Fibroblast of the aortic adventitia (primary cell): Measurements from ENCODE around the gene USP20. TPM values are rescaled to one million over a fixed set of nuclear protein-coding genes. Genes with fewer than 3 reads are reported as not detected.
"Not testable (repeated sequence)": the region's sequence is repeated elsewhere in the genome, so short reads cannot be mapped to it uniquely, and the experiment has no call there.

Experiments
- DNase-seq: peaks from one replicate; pipeline ENCODE4 v3.0.0-alpha.2; 2010; ENCODE audit warnings: low read depth
- H3K4me3 ChIP-seq: 2 replicates; pipeline ENCODE4 v1.5.1; 2011; ENCODE audit warnings: low read depth, mild to moderate bottlenecking, control low read depth, low read length, moderate library complexity
- total RNA-seq: library from RNA; depleted of rRNA; stranded (reverse); fragments of >200 nt; gene quantifications from 2 replicates; pipeline ENCODE4 v1.2.3, GENCODE V29; 2012; ENCODE audit warnings: low replicate concordance
- TF ChIP-seq, protein P1 (sequence below): IDR thresholded peaks from 2 replicates; pipeline ENCODE4 v1.5.1; 2011; ENCODE audit warnings: mild to moderate bottlenecking, low read length, control low read depth, inconsistent platforms; ENCODE audit not compliant: insufficient read depth

The USP20 gene
- 7.5 and 11.4 TPM in 2 replicates for total RNA-seq

DNA sequence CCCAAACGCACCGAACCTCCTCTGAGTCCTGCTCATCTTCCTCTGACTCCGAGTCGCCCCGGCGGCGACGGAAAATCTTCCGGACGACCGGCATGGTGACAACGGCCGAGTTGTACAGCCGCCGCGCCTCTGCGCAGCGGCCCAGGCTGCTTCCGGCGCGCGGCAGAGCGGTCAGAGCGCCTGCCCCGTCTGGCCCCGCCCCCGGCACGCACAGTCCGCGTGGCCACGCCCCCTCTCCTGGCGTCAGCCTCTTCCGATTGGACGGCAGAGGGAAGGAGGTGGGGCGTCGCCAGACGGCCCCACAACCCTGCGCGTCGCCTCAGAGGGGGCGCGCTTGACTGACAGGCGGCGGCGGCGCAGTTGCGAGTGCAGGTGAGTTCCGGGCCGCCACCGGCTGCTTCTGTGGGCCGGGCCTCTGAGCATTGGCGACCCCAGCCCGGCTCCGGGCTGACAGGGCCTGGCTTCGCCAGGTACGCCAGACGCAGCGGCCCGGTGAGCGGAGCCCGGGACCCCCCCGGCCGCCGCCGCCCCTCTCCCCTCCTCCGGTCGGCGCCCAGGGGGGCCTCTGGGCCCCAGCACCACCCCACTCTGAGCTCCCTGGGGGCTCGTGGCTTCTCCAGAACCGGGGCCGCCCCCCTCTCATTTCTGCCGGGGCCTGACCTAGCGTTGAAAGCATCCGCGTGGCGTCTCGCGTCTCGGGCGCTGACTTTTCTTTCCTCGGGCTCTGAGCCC, at the start of gene USP20, which contains the start of gene C9orf78:
TSS of gene USP20 (plus strand) at position 331 of the 732 bp plus-strand sequence. CDS start 17,098 bp downstream, outside the sequence.
TSS of gene C9orf78 (minus strand) at position 148 of the 732 bp plus-strand sequence. CDS start at position 94, 54 bp downstream.
- TF ChIP-seq, protein P1, sequence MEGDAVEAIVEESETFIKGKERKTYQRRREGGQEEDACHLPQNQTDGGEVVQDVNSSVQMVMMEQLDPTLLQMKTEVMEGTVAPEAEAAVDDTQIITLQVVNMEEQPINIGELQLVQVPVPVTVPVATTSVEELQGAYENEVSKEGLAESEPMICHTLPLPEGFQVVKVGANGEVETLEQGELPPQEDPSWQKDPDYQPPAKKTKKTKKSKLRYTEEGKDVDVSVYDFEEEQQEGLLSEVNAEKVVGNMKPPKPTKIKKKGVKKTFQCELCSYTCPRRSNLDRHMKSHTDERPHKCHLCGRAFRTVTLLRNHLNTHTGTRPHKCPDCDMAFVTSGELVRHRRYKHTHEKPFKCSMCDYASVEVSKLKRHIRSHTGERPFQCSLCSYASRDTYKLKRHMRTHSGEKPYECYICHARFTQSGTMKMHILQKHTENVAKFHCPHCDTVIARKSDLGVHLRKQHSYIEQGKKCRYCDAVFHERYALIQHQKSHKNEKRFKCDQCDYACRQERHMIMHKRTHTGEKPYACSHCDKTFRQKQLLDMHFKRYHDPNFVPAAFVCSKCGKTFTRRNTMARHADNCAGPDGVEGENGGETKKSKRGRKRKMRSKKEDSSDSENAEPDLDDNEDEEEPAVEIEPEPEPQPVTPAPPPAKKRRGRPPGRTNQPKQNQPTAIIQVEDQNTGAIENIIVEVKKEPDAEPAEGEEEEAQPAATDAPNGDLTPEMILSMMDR, result no peak
- DNase-seq, result peak; percentile 87
- H3K4me3 ChIP-seq, result peak within 1 kb of the TSS; percentile 99

DNA sequence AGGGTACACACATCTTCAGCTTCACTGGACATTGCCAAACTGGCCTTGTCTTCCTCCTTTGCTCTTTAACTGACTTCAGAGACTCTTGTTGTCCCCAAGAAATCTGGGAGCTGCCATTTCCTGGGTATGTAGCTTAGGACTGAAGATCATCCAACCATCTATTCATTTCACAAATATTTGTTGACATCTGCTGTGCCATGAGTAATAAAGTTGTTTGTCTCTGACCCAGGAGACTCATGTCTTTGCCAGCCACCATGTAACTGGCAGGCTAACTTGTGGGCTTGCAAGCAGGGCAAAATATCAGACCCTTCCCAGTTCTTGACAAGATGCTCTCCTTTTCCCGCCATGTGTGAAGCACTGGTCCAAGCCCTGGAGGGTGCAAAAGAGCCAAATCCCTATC, 49.4 kb upstream of the USP20 start:
- TF ChIP-seq, protein P1, result no peak
- DNase-seq, result no peak
- no peak overlapping the region for H3K4me3 ChIP-seq

DNA sequence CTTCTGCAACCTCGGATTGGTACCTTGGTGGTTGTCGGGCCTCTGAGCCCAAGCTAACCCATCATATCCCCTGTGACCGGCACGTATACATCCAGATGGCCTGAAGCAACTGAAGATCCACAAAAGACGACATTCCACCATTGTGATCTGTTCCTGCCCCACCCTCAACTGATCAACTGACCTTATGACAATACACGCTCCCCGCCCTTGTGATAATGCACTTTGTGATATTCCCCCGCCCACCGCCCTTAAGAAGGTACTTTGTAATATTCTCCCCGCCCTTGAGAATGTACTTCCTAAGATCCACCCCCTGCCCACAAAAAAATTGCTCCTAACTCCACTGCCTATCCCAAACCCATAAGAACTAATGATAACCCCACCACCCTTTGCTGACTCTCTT, 48.8 kb upstream of the USP20 start:
- H3K4me3 ChIP-seq, result no peak overlapping the region
- TF ChIP-seq, protein P1, result no peak
- no peak for DNase-seq

GRCh38 chr9:129794549-129794948, 40.7 kb upstream of the USP20 start:
- TF ChIP-seq, protein P1, result no peak
- H3K4me3 ChIP-seq, result no peak overlapping the region
- no peak for DNase-seq

GRCh38 chr9:129796029-129796428, 39.2 kb upstream of the USP20 start:
- DNase-seq, H3K4me3 ChIP-seq: not testable (repeated sequence)

- TF ChIP-seq, protein P1, result no peak
- H3K4me3 ChIP-seq, result no peak overlapping the region
- no peak for DNase-seq
Measured at GRCh38 chr9:129798973-129799372, 36.3 kb upstream of the USP20 start.

- H3K4me3 ChIP-seq, result no peak overlapping the region
- no peak for DNase-seq
- TF ChIP-seq, protein P1, result no peak
Measured at GRCh38 chr9:129801504-129801903, 33.8 kb upstream of the USP20 start.
